Osteocyte (in vitro differentiated cells): ENCODE measurements around the gene PDRG1. TPM values are rescaled to one million over a fixed set of nuclear protein-coding genes. Genes with fewer than 3 reads are reported as not detected.

Source experiments
- DNase-seq: peaks from one replicate; pipeline ENCODE4 v3.0.0; 2021; ENCODE audit warnings: mixed read lengths; ENCODE audit not compliant: unreplicated experiment; ENCODE audit errors: extremely low spot score
- H3K27ac Mint-ChIP-seq: one replicate; pipeline ENCODE4 v1.8.0; 2021; ENCODE audit warnings: mild to moderate bottlenecking, mixed read lengths; ENCODE audit not compliant: unreplicated experiment
- H3K27me3 Mint-ChIP-seq: one replicate; pipeline ENCODE4 v1.8.0; 2021; ENCODE audit warnings: mixed read lengths; ENCODE audit not compliant: unreplicated experiment
- H3K36me3 Mint-ChIP-seq: one replicate; pipeline ENCODE4 v1.8.0; 2021; ENCODE audit warnings: mixed read lengths; ENCODE audit not compliant: unreplicated experiment
- H3K4me1 Mint-ChIP-seq: one replicate; pipeline ENCODE4 v1.8.0; 2021; ENCODE audit warnings: mixed read lengths; ENCODE audit not compliant: unreplicated experiment
- H3K4me3 Mint-ChIP-seq: one replicate; pipeline ENCODE4 v1.8.0; 2021; ENCODE audit warnings: mild to moderate bottlenecking, moderate library complexity, mixed read lengths; ENCODE audit not compliant: unreplicated experiment
- H3K9me3 Mint-ChIP-seq: one replicate; pipeline ENCODE4 v1.8.0; 2021; ENCODE audit warnings: mixed read lengths; ENCODE audit not compliant: unreplicated experiment
- total RNA-seq: library from RNA; stranded (reverse); gene quantifications from 2 replicates; pipeline ENCODE4 v1.2.1, GENCODE V29; 2021
- TF ChIP-seq, protein P1 (sequence below): fragments of 200-600 bp; sonication (generic); IDR thresholded peaks from 2 replicates; pipeline ENCODE4 v1.5.0; 2021; ENCODE audit warnings: antibody characterized with exemption, mild to moderate bottlenecking, moderate library complexity

PDRG1 gene
- total RNA-seq, 1 donor from 2014 or later, result 12.2 TPM

GRCh38 chr20:31974296-31974695 lies 22.4 kb upstream of the PDRG1 start:
- Mint-ChIP-seq H3K36me3 (no peaks in the 10 kb centered on the region), H3K27me3 (peaks cover 16% of the 10 kb centered on the region), H3K4me1 (peaks cover 16% of the 10 kb centered on the region), H3K27ac (no peak overlapping the region), H3K9me3 (no peaks in the 10 kb centered on the region), H3K4me3 (no peak overlapping the region)
- no peak for DNase-seq
- TF ChIP-seq, protein P1, sequence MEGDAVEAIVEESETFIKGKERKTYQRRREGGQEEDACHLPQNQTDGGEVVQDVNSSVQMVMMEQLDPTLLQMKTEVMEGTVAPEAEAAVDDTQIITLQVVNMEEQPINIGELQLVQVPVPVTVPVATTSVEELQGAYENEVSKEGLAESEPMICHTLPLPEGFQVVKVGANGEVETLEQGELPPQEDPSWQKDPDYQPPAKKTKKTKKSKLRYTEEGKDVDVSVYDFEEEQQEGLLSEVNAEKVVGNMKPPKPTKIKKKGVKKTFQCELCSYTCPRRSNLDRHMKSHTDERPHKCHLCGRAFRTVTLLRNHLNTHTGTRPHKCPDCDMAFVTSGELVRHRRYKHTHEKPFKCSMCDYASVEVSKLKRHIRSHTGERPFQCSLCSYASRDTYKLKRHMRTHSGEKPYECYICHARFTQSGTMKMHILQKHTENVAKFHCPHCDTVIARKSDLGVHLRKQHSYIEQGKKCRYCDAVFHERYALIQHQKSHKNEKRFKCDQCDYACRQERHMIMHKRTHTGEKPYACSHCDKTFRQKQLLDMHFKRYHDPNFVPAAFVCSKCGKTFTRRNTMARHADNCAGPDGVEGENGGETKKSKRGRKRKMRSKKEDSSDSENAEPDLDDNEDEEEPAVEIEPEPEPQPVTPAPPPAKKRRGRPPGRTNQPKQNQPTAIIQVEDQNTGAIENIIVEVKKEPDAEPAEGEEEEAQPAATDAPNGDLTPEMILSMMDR, result no peak

DNA sequence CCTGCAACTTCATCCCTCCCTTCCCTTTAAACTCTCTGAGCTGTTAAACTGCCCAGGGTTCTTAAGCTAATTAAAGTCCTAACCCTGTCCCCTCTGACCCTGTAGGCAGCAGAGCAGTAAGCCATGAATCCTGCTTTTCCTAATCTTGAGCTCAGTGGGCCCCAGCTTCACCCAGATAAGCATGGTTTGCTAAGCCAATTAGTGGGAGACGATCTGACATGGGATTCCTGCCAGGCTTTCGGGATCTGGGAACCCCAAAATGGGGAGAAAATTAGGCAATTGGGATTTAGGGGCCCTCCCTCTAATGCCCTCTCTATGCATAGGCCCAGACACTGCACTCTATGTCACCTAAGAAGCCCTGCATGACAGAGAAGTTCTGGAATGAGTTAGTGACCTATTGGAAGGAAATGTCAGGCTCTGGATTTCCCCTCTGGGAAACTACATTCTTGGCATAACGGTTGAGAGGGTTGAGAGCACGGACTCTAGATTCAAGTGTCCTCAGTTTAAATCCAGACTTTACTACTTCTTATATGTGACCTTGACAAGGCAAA lies 20.7 kb upstream of the PDRG1 start:
- H3K36me3 Mint-ChIP-seq, result no peaks in the 10 kb centered on the region
- no peaks in the 10 kb centered on the region for H3K9me3 Mint-ChIP-seq
- no peak for DNase-seq
- TF ChIP-seq, protein P1, result no peak
- no peak overlapping the region for H3K27ac Mint-ChIP-seq
- H3K4me3 Mint-ChIP-seq, result no peak overlapping the region
- peaks cover 19% of the 10 kb centered on the region for H3K27me3 Mint-ChIP-seq
- H3K4me1 Mint-ChIP-seq, result peaks cover 19% of the 10 kb centered on the region

- Mint-ChIP-seq H3K27me3 (peaks cover 34% of the 10 kb centered on the region), H3K36me3 (no peaks in the 10 kb centered on the region), H3K4me1 (peaks cover 15% of the 10 kb centered on the region), H3K9me3 (no peaks in the 10 kb centered on the region), H3K4me3 (no peak overlapping the region), H3K27ac (no peak overlapping the region)
- no peak for DNase-seq
- TF ChIP-seq, protein P1, result no peak
Observed at GRCh38 chr20:31969991-31970390, 18.1 kb upstream of the PDRG1 start.

- peaks cover 48% of the 10 kb centered on the region for H3K27me3 Mint-ChIP-seq
- peaks cover 15% of the 10 kb centered on the region for H3K4me1 Mint-ChIP-seq
- H3K27ac Mint-ChIP-seq, result no peak overlapping the region
- DNase-seq, result peak; percentile 95
- TF ChIP-seq, protein P1, result no peak
- H3K36me3 Mint-ChIP-seq, result no peaks in the 10 kb centered on the region
- peak overlapping the region; percentile 74 for H3K4me3 Mint-ChIP-seq
- no peaks in the 10 kb centered on the region for H3K9me3 Mint-ChIP-seq
Observed at GRCh38 chr20:31968291-31969126, 16.7 kb upstream of the PDRG1 start.

DNA sequence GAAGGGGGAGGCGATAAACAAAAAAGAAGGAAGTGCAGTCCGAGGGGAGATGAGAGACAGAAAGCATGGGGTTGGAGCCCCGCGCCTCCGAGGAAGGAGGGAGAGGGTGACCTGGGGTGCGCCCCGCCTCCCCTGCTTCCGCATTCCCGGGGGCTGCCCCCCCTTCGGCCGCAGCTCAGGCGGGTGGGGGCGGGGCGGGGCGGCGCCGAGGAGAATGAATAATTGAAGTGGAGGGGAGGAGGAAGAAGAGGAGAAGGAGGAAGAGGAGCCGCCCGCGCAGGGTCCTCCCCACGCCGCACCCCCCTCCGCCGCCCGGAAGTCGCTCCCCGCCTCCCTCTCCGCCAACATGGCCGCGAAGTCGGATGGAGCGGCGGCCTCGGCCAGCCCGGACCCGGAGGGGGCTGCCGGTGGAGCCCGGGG lies 16.0 kb upstream of the PDRG1 start, which contains the start of gene XKR7:
Gene XKR7, plus strand, starts transcription at position 322 of the 420 bp plus-strand sequence. Its CDS starts 25 bp downstream, at position 347.
- Mint-ChIP-seq H3K27ac (no peak within 1 kb of the TSS), H3K36me3 (no peaks in the 10 kb centered on the region), H3K4me1 (peaks cover 10% of the 10 kb centered on the region), H3K4me3 (peak within 1 kb of the TSS; percentile 74), H3K27me3 (peaks cover 50% of the 10 kb centered on the region), H3K9me3 (no peaks in the 10 kb centered on the region)
- DNase-seq, result no peak
- TF ChIP-seq, protein P1, result no peak
